H1 (cell line): Measurements from ENCODE around the gene HAO2. TPM values are rescaled to one million over a fixed set of nuclear protein-coding genes. Genes with fewer than 3 reads are reported as not detected.

Experiments
- BACH1 ChIP-seq: IDR thresholded peaks from 2 replicates; pipeline ENCODE4 v1.6.1; 2012; ENCODE audit warnings: low read length, improper control_type of control experiment
- BCL11A ChIP-seq, 2 experiments: IDR thresholded peaks; one replicate each; pipeline ENCODE4 v1.6.1; 2011; ENCODE audit warnings: low read depth in 2 of 2, low read length in 2 of 2, mild to moderate bottlenecking in 2 of 2
- CHD2 ChIP-seq: IDR thresholded peaks from 2 replicates; pipeline ENCODE4 v1.6.1; 2012; ENCODE audit warnings: low read length, improper control_type of control experiment
- CHD7 ChIP-seq: fragments of 300-600 bp; sonication (generic); IDR thresholded peaks from 2 replicates; pipeline ENCODE4 v1.7.1; 2012; ENCODE audit warnings: low read length, moderate library complexity, mild to moderate bottlenecking, inconsistent platforms; ENCODE audit not compliant: insufficient replicate concordance
- POU5F1 ChIP-seq: IDR thresholded peaks from 2 replicates; pipeline ENCODE4 v1.6.1; 2011; ENCODE audit warnings: low read depth, mild to moderate bottlenecking, low read length, moderate library complexity
- SP1 ChIP-seq: IDR thresholded peaks from 2 replicates; pipeline ENCODE4 v1.6.1; 2011; ENCODE audit warnings: low read depth, low read length
- SP2 ChIP-seq: IDR thresholded peaks from 2 replicates; pipeline ENCODE4 v1.6.1; 2012; ENCODE audit warnings: mild to moderate bottlenecking, low read length, inconsistent platforms
- polyA plus RNA-seq, 7 experiments: library from polyadenylated mRNA; depleted of rRNA in 3 of 7; stranded (reverse) in 5 of 7; unstranded in 2 of 7; fragments of >200 nt in 5 of 7; fragments of 200-250 nt in 2 of 7; gene quantifications; 1 replicate in 5 of 7; 2 replicates in 1 of 7; 4 replicates in 1 of 7; pipeline versions ENCODE4 v1.2.1 to v1.2.3, GENCODE V29; 2011 to 2013; ENCODE audit warnings: missing spikeins in 2 of 7, mixed read lengths in 2 of 7
- total RNA-seq: library from RNA; stranded (reverse); fragmentation: NEBNext Ultra II Directional; extraction: Animal tissue kit (Norgen Biotek cat#: 25700); gene quantifications from 2 replicates; pipeline ENCODE4 v1.2.1, GENCODE V29; 2021

Gene HAO2
- total and polyA plus RNA-seq, 2 of the 8 experiments (the other 6 are each of a cell fraction or from before 2014, with no cell fraction given): not detected

- no peak for TF ChIP-seq CHD7
- TF ChIP-seq BCL11A (IDR thresholded peaks at IDR 0.05; ENCODE audit: low read depth in 2 of 2, low read length in 2 of 2): no peak
- TF ChIP-seq BACH1: no peak
- TF ChIP-seq SP2: no peak
- TF ChIP-seq SP1: no peak
- no peak for TF ChIP-seq CHD2
- TF ChIP-seq POU5F1: no peak
- TF ChIP-seq, all 59 proteins: peak for 0
Measured at GRCh38 chr1:119428991-119429390, 60.4 kb downstream of the HAO2 start (continued).
